ENCODE results near the gene PLD1. TPM values are rescaled to one million over a fixed set of nuclear protein-coding genes. Genes with fewer than 3 reads are reported as not detected.

Gene PLD1
- total RNA-seq, 2 donors from 2014 or later = 12.8 to 15.8 TPM

GRCh38 chr3:171813897-171814460 is 3.7 kb upstream of the PLD1 start:
- Histone ChIP-seq H3K36me3 (no peaks in the 10 kb centered on the region), H3K27ac (no peak overlapping the region), H3K27me3 (replicated peaks; ENCODE audit: insufficient read depth) (no peaks in the 10 kb centered on the region), H3K4me1 (replicated peaks) (no peaks in the 10 kb centered on the region), H3K9me3 (no peaks in the 10 kb centered on the region), H3K4me3 (no peak overlapping the region)
- no peak for DNase-seq (ENCODE audit: low spot score)
- WGBS = 83% methylated on average over 4 of the region's 4 CpGs
- TF ChIP-seq CTCF (IDR thresholded peaks at IDR 0.05) = no peak
- intact Hi-C loops (cut with DNase I) = no loop called here

GRCh38 chr3:171813278-171813896 is 3.1 kb upstream of the PLD1 start:
- Histone ChIP-seq H3K36me3 (no peaks in the 10 kb centered on the region), H3K4me3 (no peak overlapping the region), H3K27me3 (replicated peaks; ENCODE audit: insufficient read depth) (no peaks in the 10 kb centered on the region), H3K4me1 (replicated peaks) (no peaks in the 10 kb centered on the region), H3K27ac (no peak overlapping the region), H3K9me3 (no peaks in the 10 kb centered on the region)
- 97% methylated on average over 3 of the region's 3 CpGs for WGBS
- DNase-seq (ENCODE audit: low spot score) = no peak
- intact Hi-C loops (cut with DNase I) = no loop called here
- no peak for TF ChIP-seq POLR2AphosphoS5 (IDR thresholded peaks at IDR 0.05)
- no peak for TF ChIP-seq POLR2A (IDR thresholded peaks at IDR 0.05)
- TF ChIP-seq CTCF (IDR thresholded peaks at IDR 0.05) = no peak

GRCh38 chr3:171812811-171813210 is 2.5 kb upstream of the PLD1 start:
- Histone ChIP-seq H3K9me3 (no peaks in the 10 kb centered on the region), H3K4me3 (no peak overlapping the region), H3K4me1 (replicated peaks) (no peaks in the 10 kb centered on the region), H3K27me3 (replicated peaks; ENCODE audit: insufficient read depth) (no peaks in the 10 kb centered on the region), H3K36me3 (no peaks in the 10 kb centered on the region), H3K27ac (no peak overlapping the region)
- TF ChIP-seq POLR2AphosphoS5 (IDR thresholded peaks at IDR 0.05) (no peak), CTCF (IDR thresholded peaks at IDR 0.05) (no peak), POLR2A (IDR thresholded peaks at IDR 0.05) (no peak)
- intact Hi-C loops (cut with DNase I) = no loop called here
- DNase-seq (ENCODE audit: low spot score) = no peak
- 97% methylated on average over 2 of the region's 2 CpGs for WGBS

- no peaks in the 10 kb centered on the region for H3K27me3 ChIP-seq (replicated peaks; ENCODE audit: insufficient read depth)
- WGBS = 51% methylated on average over 9 of the region's 9 CpGs
- no peak overlapping the region for H3K4me3 ChIP-seq
- H3K9me3 ChIP-seq = no peaks in the 10 kb centered on the region
- H3K27ac ChIP-seq = no peak overlapping the region
- no peaks in the 10 kb centered on the region for H3K4me1 ChIP-seq (replicated peaks)
- no peak for TF ChIP-seq POLR2AphosphoS5 (IDR thresholded peaks at IDR 0.05)
- no peak for TF ChIP-seq POLR2A (IDR thresholded peaks at IDR 0.05)
- no peak for TF ChIP-seq CTCF (IDR thresholded peaks at IDR 0.05)
- H3K36me3 ChIP-seq = no peaks in the 10 kb centered on the region
- no peak for DNase-seq (ENCODE audit: low spot score)
- intact Hi-C loops (cut with DNase I) = no loop called here
These were observed 1.6 kb upstream of the PLD1 start for GRCh38 chr3:171811913-171812335.

- intact Hi-C loops (cut with DNase I) = no loop called here
- WGBS = 24% methylated on average over 4 of the region's 4 CpGs
- no peak overlapping the region for H3K4me3 ChIP-seq
- peak overlapping the region; percentile 65 to 79 for H3K27ac ChIP-seq
- TF ChIP-seq POLR2AphosphoS5 (IDR thresholded peaks at IDR 0.05) (peak; percentile 76), POLR2A (IDR thresholded peaks at IDR 0.05) (no peak)
- no peaks in the 10 kb centered on the region for H3K36me3 ChIP-seq
- peak; percentile 43 for DNase-seq (ENCODE audit: low spot score)
- no peaks in the 10 kb centered on the region for H3K4me1 ChIP-seq (replicated peaks)
- H3K9me3 ChIP-seq = no peaks in the 10 kb centered on the region
- H3K27me3 ChIP-seq (replicated peaks; ENCODE audit: insufficient read depth) = no peaks in the 10 kb centered on the region
These were observed 1.1 kb upstream of the PLD1 start for GRCh38 chr3:171811295-171811912.
